Activated naive CD4-positive, alpha-beta T cell treated with anti-CD3 and anti-CD28 coated beads for 36 hours (primary cell): Measurements from ENCODE around the gene PMAIP1. TPM values are rescaled to one million over a fixed set of nuclear protein-coding genes. Genes with fewer than 3 reads are reported as not detected.
"Not testable (repeated sequence)": the region's sequence is repeated elsewhere in the genome, so short reads cannot be mapped to it uniquely, and the experiment has no call there.

Experiments
- CTCF ChIA-PET: fragments of 350-600 bp; sonication (Branson Sonifier 250); formaldehyde crosslinking; loops from one replicate; lab custom pipeline; 2021; ENCODE audit warnings: antibody characterized with exemption; lab: Charles Lee
- DNase-seq: peaks from one replicate; pipeline ENCODE4 v3.0.0-alpha.2; 2020
- H3K27ac Mint-ChIP-seq: one replicate; pipeline ENCODE4 v1.8.0; 2021; ENCODE audit warnings: mild to moderate bottlenecking, mixed read lengths
- H3K27me3 Mint-ChIP-seq: one replicate; pipeline ENCODE4 v1.8.0; 2021; ENCODE audit warnings: low read depth, mixed read lengths
- H3K36me3 Mint-ChIP-seq: one replicate; pipeline ENCODE4 v1.8.0; 2021; ENCODE audit warnings: low read depth, mixed read lengths
- H3K4me1 Mint-ChIP-seq: one replicate; pipeline ENCODE4 v1.8.0; 2021; ENCODE audit warnings: low read depth, mixed read lengths
- H3K4me3 Mint-ChIP-seq: one replicate; pipeline ENCODE4 v1.8.0; 2021; ENCODE audit warnings: mild to moderate bottlenecking, moderate library complexity, mixed read lengths
- H3K9me3 Mint-ChIP-seq: one replicate; pipeline ENCODE4 v1.8.0; 2021; ENCODE audit warnings: mixed read lengths
- intact Hi-C: fragments of 100-400 bp; cut with micrococcal nuclease; formaldehyde crosslinking; loops from one replicate; pipeline ENCODE4 v1.15.1; 2023
- total RNA-seq, 2 experiments: library from RNA; stranded (reverse); gene quantifications; one replicate each; pipeline ENCODE4 v1.2.3, GENCODE V29; 2021

PMAIP1 gene
- total RNA-seq, 2 experiments from 2014 or later: 132 to 141 TPM

GRCh38 chr18:59870623-59871130, 29.1 kb upstream of the PMAIP1 start:
- Mint-ChIP-seq H3K36me3 (no peaks in the 10 kb centered on the region), H3K27ac (no peak overlapping the region), H3K4me1 (peaks cover under 1% of the 10 kb centered on the region), H3K9me3 (no peaks in the 10 kb centered on the region), H3K27me3 (no peaks in the 10 kb centered on the region), H3K4me3 (no peak overlapping the region)
- no peak for DNase-seq
- CTCF ChIA-PET: interaction anchor here (0.5 kb wide), 1 partner anchor 593 kb away, joined by 3 read pairs; no protein-coding TSS in a partner anchor
- intact Hi-C loops: no loop called here

GRCh38 chr18:59871711-59872362, 28.0 kb upstream of the PMAIP1 start:
- intact Hi-C loops: no loop called here
- Mint-ChIP-seq H3K27ac (no peak overlapping the region), H3K9me3 (no peaks in the 10 kb centered on the region), H3K4me3 (no peak overlapping the region), H3K36me3 (no peaks in the 10 kb centered on the region), H3K4me1 (peaks cover 6% of the 10 kb centered on the region), H3K27me3 (no peaks in the 10 kb centered on the region)
- CTCF ChIA-PET: no interaction called here
- no peak for DNase-seq

DNA sequence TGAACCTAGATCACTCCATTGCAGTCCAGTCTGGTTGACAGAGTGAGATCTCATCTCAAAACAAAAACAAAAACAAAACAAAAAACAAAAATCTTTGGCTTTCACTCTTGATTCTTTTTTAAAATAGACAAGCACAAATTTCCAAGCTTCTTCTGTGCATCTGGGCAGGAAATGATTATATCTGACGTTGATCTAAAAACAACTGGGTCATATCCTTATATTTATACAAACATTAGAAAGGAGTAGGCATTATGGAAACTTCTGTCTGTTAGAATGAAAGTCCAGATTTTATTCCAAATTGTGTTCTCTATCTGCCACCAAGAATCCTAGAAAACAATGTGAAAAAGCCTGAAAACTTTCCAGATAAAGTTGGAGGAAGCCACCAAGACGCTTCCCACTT, 26.2 kb upstream of the PMAIP1 start:
- DNase-seq: no peak
- Mint-ChIP-seq H3K9me3 (no peaks in the 10 kb centered on the region), H3K4me1 (peaks cover 8% of the 10 kb centered on the region), H3K36me3 (no peaks in the 10 kb centered on the region), H3K27me3 (no peaks in the 10 kb centered on the region), H3K27ac (no peak overlapping the region), H3K4me3 (no peak overlapping the region)
- CTCF ChIA-PET: no interaction called here
- intact Hi-C loops: no loop called here

GRCh38 chr18:59874166-59874565, 25.6 kb upstream of the PMAIP1 start:
- intact Hi-C loops: no loop called here
- no peaks in the 10 kb centered on the region for H3K9me3 Mint-ChIP-seq
- DNase-seq: no peak
- CTCF ChIA-PET: no interaction called here
- no peaks in the 10 kb centered on the region for H3K36me3 Mint-ChIP-seq
- peaks cover 10% of the 10 kb centered on the region for H3K4me1 Mint-ChIP-seq
- no peak overlapping the region for H3K27ac Mint-ChIP-seq
- H3K4me3 Mint-ChIP-seq: no peak overlapping the region
- no peaks in the 10 kb centered on the region for H3K27me3 Mint-ChIP-seq

DNA sequence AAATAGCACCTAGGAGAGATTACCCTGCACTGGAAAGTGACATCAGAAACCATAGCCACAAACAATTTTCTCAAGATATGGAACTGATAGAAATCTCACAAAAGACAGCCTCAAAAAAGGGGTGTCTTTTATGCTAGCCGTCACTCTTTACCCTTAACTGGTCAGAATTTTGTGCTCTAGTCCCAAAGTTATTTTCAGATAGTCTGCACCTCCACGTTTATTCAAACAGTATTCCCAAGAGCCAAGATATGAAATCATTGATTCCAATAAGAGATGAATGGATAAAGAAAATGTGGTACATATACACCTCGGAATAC, 23.5 kb upstream of the PMAIP1 start:
- Mint-ChIP-seq H3K4me1 (peaks cover 10% of the 10 kb centered on the region), H3K9me3 (no peaks in the 10 kb centered on the region), H3K27ac (no peak overlapping the region), H3K36me3 (no peaks in the 10 kb centered on the region), H3K4me3 (no peak overlapping the region), H3K27me3 (no peaks in the 10 kb centered on the region)
- CTCF ChIA-PET: no interaction called here
- intact Hi-C loops: loop anchor here (1.0 kb wide), 1 partner anchor 8 kb away; no protein-coding TSS in a partner anchor
- no peak for DNase-seq

GRCh38 chr18:59877361-59877760, 22.4 kb upstream of the PMAIP1 start:
- H3K9me3 Mint-ChIP-seq: no peaks in the 10 kb centered on the region
- H3K4me1 Mint-ChIP-seq: peaks cover 20% of the 10 kb centered on the region
- no peaks in the 10 kb centered on the region for H3K36me3 Mint-ChIP-seq
- DNase-seq: no peak
- CTCF ChIA-PET: no interaction called here
- no peaks in the 10 kb centered on the region for H3K27me3 Mint-ChIP-seq
- intact Hi-C loops: no loop called here
- H3K27ac Mint-ChIP-seq: no peak overlapping the region
- H3K4me3 Mint-ChIP-seq: no peak overlapping the region

DNA sequence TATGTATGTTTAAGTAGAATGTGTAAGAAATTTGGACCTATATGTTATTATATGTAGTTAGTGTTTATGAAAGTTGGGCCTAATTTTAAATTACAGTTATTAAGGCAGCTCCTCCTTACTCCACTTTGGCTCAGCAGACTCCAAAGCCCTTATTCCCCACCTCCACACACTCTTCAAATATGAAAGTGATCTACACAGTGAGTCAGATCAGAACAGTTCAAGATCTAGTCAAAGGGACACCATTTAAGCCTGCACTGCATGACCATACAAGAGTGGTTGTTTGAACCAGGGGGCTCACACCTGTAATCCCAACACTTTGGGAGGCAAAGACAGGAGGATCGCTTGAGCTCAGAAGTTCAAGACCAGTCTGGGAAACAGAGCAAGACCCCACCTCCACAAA, 21.2 kb upstream of the PMAIP1 start:
- intact Hi-C loops: no loop called here
- peaks cover 31% of the 10 kb centered on the region for H3K4me1 Mint-ChIP-seq
- no peak overlapping the region for H3K27ac Mint-ChIP-seq
- no peak for DNase-seq
- H3K4me3 Mint-ChIP-seq: no peak overlapping the region
- no peaks in the 10 kb centered on the region for H3K36me3 Mint-ChIP-seq
- no peaks in the 10 kb centered on the region for H3K27me3 Mint-ChIP-seq
- CTCF ChIA-PET: interaction anchor here (1.3 kb wide), 1 partner anchor 21 kb away, joined by 3 read pairs; the partner anchor contains the start of gene PMAIP1
- no peaks in the 10 kb centered on the region for H3K9me3 Mint-ChIP-seq

GRCh38 chr18:59881728-59882656, 17.8 kb upstream of the PMAIP1 start:
- H3K36me3 Mint-ChIP-seq: no peaks in the 10 kb centered on the region
- peak overlapping the region; percentile 21 for H3K4me3 Mint-ChIP-seq
- H3K27ac Mint-ChIP-seq: peak overlapping the region; percentile 76
- no peaks in the 10 kb centered on the region for H3K9me3 Mint-ChIP-seq
- DNase-seq: peak; percentile 59
- CTCF ChIA-PET: interaction anchor here (0.7 to 1.8 kb wide), 4 partner anchors 18 to 96 kb away, joined by 3 to 9 read pairs (median 3); partner anchors contain the start of gene PMAIP1
- no peaks in the 10 kb centered on the region for H3K27me3 Mint-ChIP-seq
- intact Hi-C loops: loop anchor here (1.0 to 2.0 kb wide), 4 partner anchors 35 to 71 kb away; no protein-coding TSS in a partner anchor
- peaks cover 40% of the 10 kb centered on the region for H3K4me1 Mint-ChIP-seq

- intact Hi-C loops: loop anchor here (1.0 kb wide), 1 partner anchor 8 kb away; no protein-coding TSS in a partner anchor
- Mint-ChIP-seq H3K4me3 (no peak overlapping the region), H3K9me3 (no peaks in the 10 kb centered on the region), H3K4me1 (peaks cover 37% of the 10 kb centered on the region), H3K27ac (no peak overlapping the region), H3K36me3 (no peaks in the 10 kb centered on the region), H3K27me3 (no peaks in the 10 kb centered on the region)
- DNase-seq: no peak
- CTCF ChIA-PET: interaction anchor here (1.2 to 1.8 kb wide), 2 partner anchors 20 to 46 kb away, joined by 4 to 6 read pairs; no protein-coding TSS in a partner anchor
Measured at GRCh38 chr18:59884351-59884750, 15.4 kb upstream of the PMAIP1 start.

DNA sequence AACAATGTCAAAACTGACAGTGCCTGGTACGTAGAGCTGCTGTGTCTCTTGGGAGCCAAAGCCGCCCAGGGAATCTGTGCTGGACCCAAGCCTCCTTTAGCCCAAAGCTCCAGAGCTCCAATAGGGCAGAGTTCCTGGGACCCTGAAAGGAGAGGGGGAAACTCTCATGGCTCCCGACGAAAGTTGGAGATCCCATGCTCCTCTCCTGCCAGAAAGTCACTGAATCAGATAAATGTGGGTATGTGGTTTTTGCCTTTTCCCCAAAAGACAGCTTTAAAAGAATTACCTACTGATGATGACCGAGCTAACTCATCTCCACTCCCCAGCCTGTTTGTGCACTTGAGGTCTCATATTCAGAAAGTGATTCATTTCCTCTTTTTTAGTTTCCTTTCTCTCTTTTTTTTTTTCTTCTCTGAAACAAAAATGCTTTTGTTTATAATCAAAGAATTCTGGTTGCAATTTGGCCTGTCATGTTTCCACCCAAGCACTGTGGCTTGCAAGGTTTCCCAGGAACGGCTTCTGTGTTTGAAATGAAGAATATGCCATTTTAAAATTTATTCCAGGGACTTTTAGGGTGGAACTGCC, 14.1 kb upstream of the PMAIP1 start:
- no peaks in the 10 kb centered on the region for H3K36me3 Mint-ChIP-seq
- H3K4me1 Mint-ChIP-seq: peaks cover 37% of the 10 kb centered on the region
- H3K27me3 Mint-ChIP-seq: no peaks in the 10 kb centered on the region
- intact Hi-C loops: loop anchor here (1.0 to 5.0 kb wide), 4 partner anchors 14 to 613 kb away; partner anchors contain the start of genes PMAIP1 and RAX
- peak; percentile 59 for DNase-seq
- H3K9me3 Mint-ChIP-seq: no peaks in the 10 kb centered on the region
- H3K27ac Mint-ChIP-seq: peak overlapping the region; percentile 68
- CTCF ChIA-PET: interaction anchor here (0.6 to 1.8 kb wide), 6 partner anchors 19 to 1694 kb away, joined by 3 to 6 read pairs (median 4); no protein-coding TSS in a partner anchor
- H3K4me3 Mint-ChIP-seq: peak overlapping the region; percentile 26

- Mint-ChIP-seq H3K27ac (peak overlapping the region; percentile 8), H3K4me1 (peaks cover 37% of the 10 kb centered on the region)
- H3K9me3 Mint-ChIP-seq, H3K27me3 Mint-ChIP-seq, H3K4me3 Mint-ChIP-seq, DNase-seq, H3K36me3 Mint-ChIP-seq, CTCF ChIA-PET: not testable (repeated sequence)
- intact Hi-C loops: loop anchor here (5.0 kb wide), 1 partner anchor 614 kb away; the partner anchor contains the start of gene RAX
Measured at GRCh38 chr18:59886399-59886798, 13.4 kb upstream of the PMAIP1 start.

GRCh38 chr18:59892123-59892522, 7.7 kb upstream of the PMAIP1 start:
- Mint-ChIP-seq H3K27ac (no peak overlapping the region), H3K4me1 (no peaks in the 10 kb centered on the region), H3K27me3 (no peaks in the 10 kb centered on the region), H3K4me3 (no peak overlapping the region), H3K36me3 (no peaks in the 10 kb centered on the region), H3K9me3 (no peaks in the 10 kb centered on the region)
- intact Hi-C loops: no loop called here
- CTCF ChIA-PET: interaction anchor here (0.7 kb wide), 1 partner anchor 14 kb away, joined by 3 read pairs; no protein-coding TSS in a partner anchor
- DNase-seq: no peak
